HG02884 (cell line): ENCODE results near the gene IRAK2.
"Not testable (repeated sequence)": the region's sequence is repeated elsewhere in the genome, so short reads cannot be mapped to it uniquely, and the experiment has no call there.

Experiments
- ATAC-seq: cut with Tn5 transposase; IDR thresholded peaks from one replicate; pipeline ENCODE4 v1.9.1; 2021; ENCODE audit warnings: mild to moderate bottlenecking, moderate library complexity; ENCODE audit not compliant: unreplicated experiment

IRAK2 gene

GRCh38 chr3:10164546-10165393, at the start of gene IRAK2:
Gene IRAK2 (plus strand): TSS chr3:10164919. CDS start chr3:10164955, 36 bp downstream.
- peak; percentile 54 for ATAC-seq

- ATAC-seq: peak; percentile 93
These were observed 49.2 kb upstream of the IRAK2 start, which contains the start of gene BRK1 for GRCh38 chr3:10115326-10116137. Gene BRK1 (plus strand): TSS chr3:10115675. CDS start chr3:10115702, 27 bp downstream.

- no peak for ATAC-seq
These were observed 48.6 kb upstream of the IRAK2 start for GRCh38 chr3:10116138-10116460.

GRCh38 chr3:10116928-10117327, 47.8 kb upstream of the IRAK2 start:
- ATAC-seq: no peak

GRCh38 chr3:10119376-10119775, 45.3 kb upstream of the IRAK2 start:
- ATAC-seq: no peak

- no peak for ATAC-seq
These were observed 43.7 kb upstream of the IRAK2 start for GRCh38 chr3:10121064-10121463.

- ATAC-seq: no peak
These were observed 42.0 kb upstream of the IRAK2 start for GRCh38 chr3:10122724-10123123.

GRCh38 chr3:10135872-10136271, 28.8 kb upstream of the IRAK2 start:
- ATAC-seq: not testable (repeated sequence)

GRCh38 chr3:10136426-10137005, 28.2 kb upstream of the IRAK2 start:
- no peak for ATAC-seq

- no peak for ATAC-seq
These were observed 27.5 kb upstream of the IRAK2 start for GRCh38 chr3:10137178-10137577.

GRCh38 chr3:10140996-10141546, 23.6 kb upstream of the IRAK2 start:
- no peak for ATAC-seq

- ATAC-seq: no peak
These were observed 21.8 kb upstream of the IRAK2 start for GRCh38 chr3:10142707-10143560.

- ATAC-seq: no peak
These were observed 19.0 kb upstream of the IRAK2 start for GRCh38 chr3:10145685-10146084.

- ATAC-seq: no peak
These were observed 15.5 kb upstream of the IRAK2 start for GRCh38 chr3:10149226-10149625.

GRCh38 chr3:10150987-10151386, 13.7 kb upstream of the IRAK2 start:
- ATAC-seq: no peak

GRCh38 chr3:10154335-10155122, 10.2 kb upstream of the IRAK2 start:
- ATAC-seq: no peak

GRCh38 chr3:10155123-10155472, 9.6 kb upstream of the IRAK2 start:
- ATAC-seq: no peak

GRCh38 chr3:10155658-10156057, 9.1 kb upstream of the IRAK2 start:
- ATAC-seq: no peak

GRCh38 chr3:10157031-10157430, 7.7 kb upstream of the IRAK2 start:
- ATAC-seq: no peak

GRCh38 chr3:10158555-10158954, 6.2 kb upstream of the IRAK2 start:
- not testable (repeated sequence) for ATAC-seq
